Mucosa of descending colon (tissue), 3 donors: Measurements from ENCODE around the gene C20orf144. TPM values are rescaled to one million over a fixed set of nuclear protein-coding genes. Genes with fewer than 3 reads are reported as not detected.

Experiments used
- ATAC-seq: fragments of 200-7000 bp; cut with Tn5 transposase; one replicate; pipeline ENCODE4 v1.9.1; 2020; ENCODE audit warnings: mild to moderate bottlenecking, moderate library complexity
- DNase-seq, 3 donors: peaks; one replicate each; pipeline ENCODE4 v3.0.0-alpha.2; 2020
- H3K36me3 ChIP-seq: fragments of 200-600 bp; one replicate; pipeline ENCODE4 v1.8.0; 2021; ENCODE audit warnings: low read depth, mild to moderate bottlenecking
- H3K4me1 ChIP-seq: fragments of 200-600 bp; one replicate; pipeline ENCODE4 v1.8.0; 2021; ENCODE audit warnings: low read depth, mild to moderate bottlenecking
- H3K4me3 ChIP-seq: fragments of 200-600 bp; one replicate; pipeline ENCODE4 v1.8.0; 2021; ENCODE audit warnings: mild to moderate bottlenecking
- H3K9me3 ChIP-seq: fragments of 200-600 bp; one replicate; pipeline ENCODE4 v1.8.0; 2021; ENCODE audit warnings: mild to moderate bottlenecking
- CTCF ChIP-seq: fragments of 200-600 bp; IDR thresholded peaks from one replicate; pipeline ENCODE4 v1.8.0; 2022; ENCODE audit warnings: antibody characterized with exemption, mild to moderate bottlenecking
- intact Hi-C, 2 donors: fragments of 100-400 bp; cut with DNase I in 1 of 2; cut with micrococcal nuclease in 1 of 2; formaldehyde crosslinking; loops; one replicate each; pipeline versions ENCODE4 v1.11.0 to v1.11.1; 2022; cut with DNase I, micrococcal nuclease
- total RNA-seq, 3 donors: library from RNA; stranded (reverse); fragmentation: NEBNext Ultra II Directional in 2 of 3; extraction: Animal tissue kit (Norgen Biotek cat#: 25700) in 2 of 3; gene quantifications; one replicate each; pipeline versions ENCODE4 v1.2.1 to v1.2.4, GENCODE V29; 2021 to 2023
- donor health status: DM: no; HTN: no; CAD: no; lungs with moderate emphysema.
- donor health status: DM: no; HTN: no; CAD: no.
- donor health status: DM: no; HTN: yes; CAD: no.

The C20orf144 gene
- total RNA-seq, 3 donors from 2014 or later: 0.24 TPM; not detected in 2

GRCh38 chr20:33647603-33648395 lies 14.3 kb upstream of the C20orf144 start:
- Histone ChIP-seq H3K4me3 (no peak overlapping the region), H3K9me3 (no peaks in the 10 kb centered on the region), H3K36me3 (peaks cover 5% of the 10 kb centered on the region), H3K4me1 (peaks cover 25% of the 10 kb centered on the region)
- ATAC-seq (no peak), DNase-seq (no peak)
- intact Hi-C loops: no loop called here
- no peak for TF ChIP-seq CTCF

- intact Hi-C loops: no loop called here
- H3K4me1 ChIP-seq: peaks cover 30% of the 10 kb centered on the region
- TF ChIP-seq CTCF: no peak
- H3K36me3 ChIP-seq: peaks cover 5% of the 10 kb centered on the region
- no peak overlapping the region for H3K4me3 ChIP-seq
- DNase-seq (no peak), ATAC-seq (no peak)
- no peaks in the 10 kb centered on the region for H3K9me3 ChIP-seq
Observed at GRCh38 chr20:33648396-33649004, 13.6 kb upstream of the C20orf144 start.

- TF ChIP-seq CTCF: no peak
- Histone ChIP-seq H3K9me3 (no peaks in the 10 kb centered on the region), H3K4me3 (no peak overlapping the region), H3K4me1 (peaks cover 38% of the 10 kb centered on the region), H3K36me3 (peaks cover 4% of the 10 kb centered on the region)
- intact Hi-C loops: no loop called here
- DNase-seq (peak in 1 of 3 donors; percentile 53), ATAC-seq (peak; percentile 20)
Observed at GRCh38 chr20:33649201-33649681, 12.9 kb upstream of the C20orf144 start.

- intact Hi-C loops: loop anchor here (10.0 kb wide), 1 partner anchor 185 kb away; no protein-coding TSS in a partner anchor
Observed at GRCh38 chr20:33650111-33650752, 11.9 kb upstream of the C20orf144 start.

More at GRCh38 chr20:33650111-33650752, 11.9 kb upstream of the C20orf144 start:
- Histone ChIP-seq H3K9me3 (no peaks in the 10 kb centered on the region), H3K4me1 (peaks cover 48% of the 10 kb centered on the region), H3K4me3 (no peak overlapping the region), H3K36me3 (no peaks in the 10 kb centered on the region)
- ATAC-seq (peak; percentile 3), DNase-seq (peak in 1 of 3 donors; percentile 29)
- no peak for TF ChIP-seq CTCF
